Stomach (tissue), 9 donors: ENCODE measurements around the gene EMC6. TPM values are rescaled to one million over a fixed set of nuclear protein-coding genes. Genes with fewer than 3 reads are reported as not detected.

Source experiments
- DNase-seq, 2 donors: peaks; one replicate each; pipeline versions ENCODE4 v3.0.0 to v3.0.0-alpha.2; 2013 to 2019
- H3K27ac ChIP-seq, 5 donors: fragments of 200-600 bp in 4 of 5; sonication (generic) in 4 of 5; one replicate each; pipeline ENCODE4 v1.5.1; 2013 to 2019; ENCODE audit warnings: mild to moderate bottlenecking in 1 of 5, moderate library complexity in 1 of 5
- H3K27me3 ChIP-seq, 3 donors: fragments of 200-600 bp; sonication (generic); one replicate each; pipeline ENCODE4 v1.5.1; 2017 to 2019; ENCODE audit warnings: mixed run types in 1 of 3
- H3K36me3 ChIP-seq, 4 donors: fragments of 200-600 bp; sonication (generic); 1 replicate in 3 of 4; 2 replicates in 1 of 4; pipeline ENCODE4 v1.5.1; 2016 to 2019
- H3K4me1 ChIP-seq, 4 donors: fragments of 200-600 bp; sonication (generic); one replicate each; pipeline ENCODE4 v1.5.1; 2016 to 2019
- H3K4me3 ChIP-seq, 4 donors: fragments of 200-600 bp; sonication (generic) in 3 of 4; one replicate each; pipeline ENCODE4 v1.5.1; 2016 to 2019; ENCODE audit warnings: mild to moderate bottlenecking in 1 of 4
- H3K9me3 ChIP-seq, 4 donors: fragments of 200-600 bp; sonication (generic); one replicate each; pipeline ENCODE4 v1.5.1; 2016 to 2019
- EP300 ChIP-seq: sonication (generic); formaldehyde crosslinking; IDR thresholded peaks from one replicate; pipeline ENCODE4 v1.6.1; 2017; ENCODE audit warnings: antibody characterized with exemption
- POLR2A ChIP-seq, 4 donors: fragments of 450-650 bp; IDR thresholded peaks; one replicate each; pipeline ENCODE4 v1.6.1; 2016; ENCODE audit warnings: antibody characterized with exemption in 4 of 4, control low read depth in 2 of 4, mild to moderate bottlenecking in 1 of 4, moderate library complexity in 1 of 4
- POLR2AphosphoS5 ChIP-seq, 3 donors: sonication (generic); formaldehyde crosslinking; IDR thresholded peaks; one replicate each; pipeline ENCODE4 v1.6.1; 2016; ENCODE audit warnings: antibody characterized with exemption in 3 of 3
- WGBS, 5 donors: extraction: QIAGEN DNeasy Blood & Tissue Kit in 3 of 5; methylation state at CpG; one replicate each; pipeline versions ENCODE4 v1.1.5 to v1.1.7; 2013 to 2018; 5-methylcytosine and 5-hydroxymethylcytosine counted together
- intact Hi-C: fragments of 100-400 bp; cut with DNase I; formaldehyde crosslinking; loops from one replicate; pipeline ENCODE4 v1.15.1; 2023; ENCODE audit warnings: low total_unique reads
- polyA plus RNA-seq, 3 donors: library from polyadenylated mRNA; stranded (reverse); fragments of 200-250 nt; gene quantifications; one replicate each; pipeline ENCODE4 v1.2.3, GENCODE V29; 2013
- total RNA-seq, 5 donors: library from RNA; depleted of rRNA; stranded (reverse); fragments of >200 nt; gene quantifications; one replicate each; pipeline versions ENCODE4 v1.1.0 to v1.2.3, GENCODE V29; 2014 to 2016
- TF ChIP-seq, protein P1 (sequence below), 7 experiments: fragments of 450-650 bp in 4 of 7; fragments of 200-600 bp in 3 of 7; sonication (generic) in 3 of 7; IDR thresholded peaks; one replicate each; pipeline ENCODE4 v1.5.1; 2016 to 2019; ENCODE audit warnings: antibody characterized with exemption in 7 of 7, control low read depth in 2 of 7, mild to moderate bottlenecking in 1 of 7
- donor health status: healthy with polysubstance abuse.
- donor health status: Bipolar disorder and iron deficiency.
- donor health status: healthy.

Gene EMC6
- total and polyA plus RNA-seq, 8 donors, result 2.6 to 75.6 (median 44.4) TPM; not detected in 2

- H3K4me1 ChIP-seq, result peaks cover 0 to 4% (median under 1%) of the 10 kb centered on the region in 4 donors
- WGBS, 5 donors, result 76 to 89% (median 88%) methylated on average over 16 of the region's 16 CpGs
- H3K36me3 ChIP-seq, result peaks cover 43 to 94% (median 91%) of the 10 kb centered on the region in 4 donors
- H3K27me3 ChIP-seq, result no peaks in the 10 kb centered on the region
- intact Hi-C loops, result no loop called here
- H3K9me3 ChIP-seq, result no peaks in the 10 kb centered on the region
- H3K27ac ChIP-seq, result no peak overlapping the region
- H3K4me3 ChIP-seq, result no peak overlapping the region
- TF ChIP-seq POLR2A (IDR thresholded peaks at IDR 0.05), result no peak
- no peak for TF ChIP-seq POLR2AphosphoS5 (IDR thresholded peaks at IDR 0.05)
- no peak for TF ChIP-seq EP300
- TF ChIP-seq, protein P1, sequence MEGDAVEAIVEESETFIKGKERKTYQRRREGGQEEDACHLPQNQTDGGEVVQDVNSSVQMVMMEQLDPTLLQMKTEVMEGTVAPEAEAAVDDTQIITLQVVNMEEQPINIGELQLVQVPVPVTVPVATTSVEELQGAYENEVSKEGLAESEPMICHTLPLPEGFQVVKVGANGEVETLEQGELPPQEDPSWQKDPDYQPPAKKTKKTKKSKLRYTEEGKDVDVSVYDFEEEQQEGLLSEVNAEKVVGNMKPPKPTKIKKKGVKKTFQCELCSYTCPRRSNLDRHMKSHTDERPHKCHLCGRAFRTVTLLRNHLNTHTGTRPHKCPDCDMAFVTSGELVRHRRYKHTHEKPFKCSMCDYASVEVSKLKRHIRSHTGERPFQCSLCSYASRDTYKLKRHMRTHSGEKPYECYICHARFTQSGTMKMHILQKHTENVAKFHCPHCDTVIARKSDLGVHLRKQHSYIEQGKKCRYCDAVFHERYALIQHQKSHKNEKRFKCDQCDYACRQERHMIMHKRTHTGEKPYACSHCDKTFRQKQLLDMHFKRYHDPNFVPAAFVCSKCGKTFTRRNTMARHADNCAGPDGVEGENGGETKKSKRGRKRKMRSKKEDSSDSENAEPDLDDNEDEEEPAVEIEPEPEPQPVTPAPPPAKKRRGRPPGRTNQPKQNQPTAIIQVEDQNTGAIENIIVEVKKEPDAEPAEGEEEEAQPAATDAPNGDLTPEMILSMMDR (IDR thresholded peaks at IDR 0.05), result no peak
- DNase-seq, result no peak
Observed at GRCh38 chr17:3626831-3627768, 41.5 kb upstream of the EMC6 start.

DNA sequence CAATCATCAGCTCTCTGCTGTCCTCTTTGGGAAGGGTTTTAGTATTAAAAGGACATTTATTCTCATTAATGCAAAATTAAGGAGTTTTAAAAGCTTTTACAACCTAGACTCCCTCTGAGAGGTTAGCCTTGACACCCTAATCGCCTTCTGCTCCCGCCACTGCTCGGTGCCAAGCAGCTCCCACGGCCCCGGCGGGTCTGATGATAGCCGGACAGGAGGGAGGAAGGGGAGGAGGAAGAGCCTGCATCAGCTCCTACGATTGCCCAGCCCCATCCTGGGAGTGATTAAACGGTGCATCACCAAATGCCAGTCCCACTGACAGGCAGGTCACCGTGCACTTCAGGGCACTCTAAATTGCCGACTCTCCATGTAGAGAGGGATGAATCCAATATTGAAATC is 40.8 kb upstream of the EMC6 start:
- TF ChIP-seq, protein P1 (IDR thresholded peaks at IDR 0.05), result no peak
- TF ChIP-seq POLR2A (IDR thresholded peaks at IDR 0.05), result no peak
- no peak for TF ChIP-seq POLR2AphosphoS5 (IDR thresholded peaks at IDR 0.05)
- TF ChIP-seq EP300, result no peak
- 91 to 96% (median 93%) methylated on average over 11 of the region's 11 CpGs for WGBS, 5 donors
- no peak overlapping the region for H3K4me3 ChIP-seq
- H3K36me3 ChIP-seq, result peaks cover 37 to 92% (median 87%) of the 10 kb centered on the region in 4 donors
- no peak overlapping the region for H3K27ac ChIP-seq
- intact Hi-C loops, result no loop called here
- peaks cover 0 to 7% (median 2%) of the 10 kb centered on the region in 4 donors for H3K4me1 ChIP-seq
- no peaks in the 10 kb centered on the region for H3K27me3 ChIP-seq
- no peaks in the 10 kb centered on the region for H3K9me3 ChIP-seq
- no peak for DNase-seq

GRCh38 chr17:3630781-3631180 is 37.8 kb upstream of the EMC6 start:
- WGBS, 5 donors, result 89 to 94% (median 90%) methylated on average over 10 of the region's 10 CpGs
- Histone ChIP-seq H3K4me3 (no peak overlapping the region), H3K4me1 (peaks cover 11 to 27% (median 21%) of the 10 kb centered on the region in 4 donors), H3K27me3 (no peaks in the 10 kb centered on the region), H3K36me3 (peaks cover 24 to 62% (median 57%) of the 10 kb centered on the region in 4 donors), H3K9me3 (no peaks in the 10 kb centered on the region), H3K27ac (no peak overlapping the region)
- intact Hi-C loops, result no loop called here
- TF ChIP-seq, protein P1 (IDR thresholded peaks at IDR 0.05), result no peak
- TF ChIP-seq EP300 (no peak), POLR2AphosphoS5 (IDR thresholded peaks at IDR 0.05) (no peak), POLR2A (IDR thresholded peaks at IDR 0.05) (no peak)
- DNase-seq, result no peak

DNA sequence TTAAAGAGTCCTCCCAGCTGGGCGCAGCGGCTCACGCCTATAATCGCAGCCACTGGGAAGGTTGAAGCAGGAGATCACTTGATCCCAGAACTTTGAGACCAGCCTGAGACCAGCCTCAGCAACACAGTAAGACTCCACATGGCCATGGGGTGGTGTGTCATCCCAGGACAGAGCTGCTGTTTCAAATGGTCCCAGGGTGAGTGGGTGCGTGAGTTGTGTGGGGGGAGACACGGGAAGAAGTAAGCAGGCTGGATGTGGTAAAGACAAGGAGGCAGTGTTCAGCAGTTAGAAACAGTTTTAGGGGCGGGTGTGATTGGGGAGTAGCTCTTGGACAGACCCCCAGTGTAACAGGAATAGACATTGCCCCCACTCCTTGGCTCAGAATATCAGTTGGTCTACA is 36.3 kb upstream of the EMC6 start:
- Histone ChIP-seq H3K27me3 (no peaks in the 10 kb centered on the region), H3K4me3 (no peak overlapping the region), H3K27ac (no peak overlapping the region), H3K4me1 (peaks cover 11 to 32% (median 29%) of the 10 kb centered on the region in 4 donors), H3K36me3 (peaks cover 19 to 47% (median 42%) of the 10 kb centered on the region in 4 donors), H3K9me3 (no peaks in the 10 kb centered on the region)
- intact Hi-C loops, result no loop called here
- no peak for TF ChIP-seq EP300
- no peak for DNase-seq
- 94 to 100% (median 97%) methylated on average over 7 of the region's 7 CpGs for WGBS, 5 donors
